ENCODE measurements around the gene PCED1A. TPM values are rescaled to one million over a fixed set of nuclear protein-coding genes. Genes with fewer than 3 reads are reported as not detected.
A peak's percentile ranks its signal among the peaks of the same experiment; 100 is the strongest.

The PCED1A gene
- total and polyA plus RNA-seq, 2 of the 13 experiments (the other 11 are each of a cell fraction or from before 2014, with no cell fraction given), result 40.1 to 84.2 TPM

DNA sequence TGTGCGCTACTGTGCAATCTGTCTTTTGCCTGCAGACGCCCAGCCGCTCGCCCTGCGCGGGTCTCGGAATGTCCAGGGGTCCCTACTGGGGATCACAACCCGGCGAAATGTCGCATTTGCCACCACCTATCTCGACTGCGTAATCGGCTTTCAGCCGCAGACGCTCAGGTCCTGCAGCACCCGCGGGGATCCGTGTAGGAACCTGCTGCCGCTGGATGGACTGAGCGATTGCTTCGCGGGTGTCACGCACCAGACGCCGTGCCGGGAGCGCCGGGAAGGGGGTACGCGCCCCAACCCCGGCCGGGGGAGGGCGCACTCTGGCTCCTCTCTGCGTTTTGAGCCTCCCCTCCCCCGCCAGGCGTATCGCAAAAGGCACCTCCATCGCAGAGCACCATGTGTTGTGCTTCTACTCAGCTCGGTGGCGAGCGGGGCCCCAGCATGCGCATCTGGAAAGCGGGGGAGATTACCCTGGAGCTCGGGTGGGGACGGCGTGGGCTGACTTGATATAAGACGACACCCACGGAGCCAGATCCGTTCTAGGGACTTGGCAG is 32.1 kb upstream of the PCED1A start:
- Histone ChIP-seq H3K27ac (ENCODE audit: extremely low read length, insufficient read depth, low read length) (peak overlapping the region; percentile 37), H3K9me3 (ENCODE audit: low read length) (no peaks in the 10 kb centered on the region), H3K9ac (ENCODE audit: insufficient read depth, low read depth, low read length) (peak overlapping the region; percentile 84), H3K4me2 (ENCODE audit: low read depth, low read length) (peak overlapping the region; percentile 96), H3K36me3 (replicated peaks in 1 of 2; ENCODE audit: control insufficient read depth in 1 of 2, insufficient read depth in 2 of 2, low read length in 2 of 2) (peaks cover 0 to 3% of the 10 kb centered on the region in 2 experiments; a peak in 1 of 5 replicates), H3K79me2 (ENCODE audit: insufficient read depth, low read length) (peaks cover 39% of the 10 kb centered on the region), H3K4me3 (replicated peaks in 1 of 3; ENCODE audit: insufficient read depth in 1 of 3, low read depth in 2 of 3, low read length in 3 of 3) (peak overlapping the region; percentile 77 to 98 (median 92)), H2AFZ (ENCODE audit: low read length) (peak overlapping the region; percentile 86), H3K27me3 (ENCODE audit: control insufficient read depth in 1 of 2, insufficient read depth in 2 of 2, low read length in 2 of 2) (peaks cover 0 to 18% of the 10 kb centered on the region in 2 experiments; a peak in 3 of 5 replicates), H3K4me1 (ENCODE audit: insufficient read depth, low read length) (peaks cover 63% of the 10 kb centered on the region), H4K20me1 (ENCODE audit: insufficient read depth, low read length) (no peaks in the 10 kb centered on the region)
- FAIRE-seq (no peak), ATAC-seq (peak; percentile 65), DNase-seq (ENCODE audit: low spot score) (peak; percentile 63)
- 1% methylated on average over 40 of the region's 49 CpGs for WGBS (ENCODE audit: low lambda C conversion rate)
- ChIA-PET CTCF (ENCODE audit: low intra/inter-chr PET ratio, low total read pairs) (no interaction called here), POLR2A (interaction anchor here (0.6 to 2.0 kb wide), 13 partner anchors 9 to 350 kb away, joined by 3 to 11 read pairs (median 3); partner anchors contain the start of genes NOP56, PCED1A and VPS16)
- TSS peak; percentile 95 for BruUV-seq (replicated peaks)
- in situ Hi-C loops (cut with HindIII; ENCODE audit: extremely low pct_ligation_motif_present, low pct_unique_long_range_greater_than_20kb) (no loop called here), intact Hi-C loops (cut with micrococcal nuclease; ENCODE audit: unreplicated experiment) (loop anchor here (10.0 kb wide), 1 partner anchor 72 kb away; no protein-coding TSS in a partner anchor)
- TF ChIP-seq FOXA3 (CRISPR knock-in tag; IDR thresholded peaks at IDR 0.05) (peak; percentile 46), KDM2A (CRISPR knock-in tag; IDR thresholded peaks at IDR 0.05; ENCODE audit: borderline replicate concordance, low read depth) (peak; percentile 72; the same call in 1 of the 2 replicates), ZNF34 (CRISPR knock-in tag; IDR thresholded peaks at IDR 0.05; ENCODE audit: borderline replicate concordance) (peak; percentile 27; the same call in 1 of the 2 replicates), BATF2 (CRISPR knock-in tag; IDR thresholded peaks at IDR 0.05) (peak; percentile 91; the same call in 1 of the 2 replicates), ZC3H4 (CRISPR knock-in tag; IDR thresholded peaks at IDR 0.05; ENCODE audit: borderline replicate concordance) (no peak; the same call in 1 of the 2 replicates), NCOA1 (CRISPR knock-in tag; IDR thresholded peaks at IDR 0.05) (no peak), NRL (CRISPR knock-in tag; IDR thresholded peaks at IDR 0.05; ENCODE audit: borderline replicate concordance) (no peak; the same call in 1 of the 2 replicates), XBP1 (CRISPR knock-in tag; IDR thresholded peaks at IDR 0.05) (no peak), PRDM4 (CRISPR knock-in tag; IDR thresholded peaks at IDR 0.05; ENCODE audit: borderline replicate concordance) (no peak), ETV5 (CRISPR knock-in tag; IDR thresholded peaks at IDR 0.05; ENCODE audit: borderline replicate concordance) (peak; percentile 24; the same call in 1 of the 2 replicates)
- TF ChIP-seq, protein P1, sequence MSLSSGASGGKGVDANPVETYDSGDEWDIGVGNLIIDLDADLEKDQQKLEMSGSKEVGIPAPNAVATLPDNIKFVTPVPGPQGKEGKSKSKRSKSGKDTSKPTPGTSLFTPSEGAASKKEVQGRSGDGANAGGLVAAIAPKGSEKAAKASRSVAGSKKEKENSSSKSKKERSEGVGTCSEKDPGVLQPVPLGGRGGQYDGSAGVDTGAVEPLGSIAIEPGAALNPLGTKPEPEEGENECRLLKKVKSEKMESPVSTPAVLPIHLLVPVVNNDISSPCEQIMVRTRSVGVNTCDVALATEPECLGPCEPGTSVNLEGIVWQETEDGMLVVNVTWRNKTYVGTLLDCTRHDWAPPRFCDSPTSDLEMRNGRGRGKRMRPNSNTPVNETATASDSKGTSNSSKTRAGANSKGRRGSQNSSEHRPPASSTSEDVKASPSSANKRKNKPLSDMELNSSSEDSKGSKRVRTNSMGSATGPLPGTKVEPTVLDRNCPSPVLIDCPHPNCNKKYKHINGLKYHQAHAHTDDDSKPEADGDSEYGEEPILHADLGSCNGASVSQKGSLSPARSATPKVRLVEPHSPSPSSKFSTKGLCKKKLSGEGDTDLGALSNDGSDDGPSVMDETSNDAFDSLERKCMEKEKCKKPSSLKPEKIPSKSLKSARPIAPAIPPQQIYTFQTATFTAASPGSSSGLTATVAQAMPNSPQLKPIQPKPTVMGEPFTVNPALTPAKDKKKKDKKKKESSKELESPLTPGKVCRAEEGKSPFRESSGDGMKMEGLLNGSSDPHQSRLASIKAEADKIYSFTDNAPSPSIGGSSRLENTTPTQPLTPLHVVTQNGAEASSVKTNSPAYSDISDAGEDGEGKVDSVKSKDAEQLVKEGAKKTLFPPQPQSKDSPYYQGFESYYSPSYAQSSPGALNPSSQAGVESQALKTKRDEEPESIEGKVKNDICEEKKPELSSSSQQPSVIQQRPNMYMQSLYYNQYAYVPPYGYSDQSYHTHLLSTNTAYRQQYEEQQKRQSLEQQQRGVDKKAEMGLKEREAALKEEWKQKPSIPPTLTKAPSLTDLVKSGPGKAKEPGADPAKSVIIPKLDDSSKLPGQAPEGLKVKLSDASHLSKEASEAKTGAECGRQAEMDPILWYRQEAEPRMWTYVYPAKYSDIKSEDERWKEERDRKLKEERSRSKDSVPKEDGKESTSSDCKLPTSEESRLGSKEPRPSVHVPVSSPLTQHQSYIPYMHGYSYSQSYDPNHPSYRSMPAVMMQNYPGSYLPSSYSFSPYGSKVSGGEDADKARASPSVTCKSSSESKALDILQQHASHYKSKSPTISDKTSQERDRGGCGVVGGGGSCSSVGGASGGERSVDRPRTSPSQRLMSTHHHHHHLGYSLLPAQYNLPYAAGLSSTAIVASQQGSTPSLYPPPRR (CRISPR knock-in tag; IDR thresholded peaks at IDR 0.05; ENCODE audit: borderline replicate concordance), result no peak

Measured in HepG2 (cell line).